ENCODE measurements around the gene BMP7. TPM values are rescaled to one million over a fixed set of nuclear protein-coding genes. Genes with fewer than 3 reads are reported as not detected.

BMP7 gene
- 1 to 10 TPM in 4 of 9 donors, under 1 TPM in 2, not detected in 3; 0.74 to 6.7 (median 2.2) TPM for total RNA-seq
- polyA plus RNA-seq: 1 to 10 TPM; 1.2 to 6.2 (median 2.2) TPM
- long read RNA-seq, donor 1: 0 reads
- long read RNA-seq, donor 2: 0 reads
- long read RNA-seq, donor 3: 0 reads
- long read RNA-seq, donor 4: 0 reads
- long read RNA-seq, donor 5: 0 reads
- long read RNA-seq, donor 6, full-length matches to known transcripts: 1 of 2 reads
- long read RNA-seq, donor 6, partial matches to known transcripts: 0 of 2 reads
- long read RNA-seq, donor 6, other reads (novel, unspliced or antisense): 1 of 2 reads
- long read RNA-seq, donor 7: 0 reads
- long read RNA-seq, donor 8: 0 reads
- long read RNA-seq, donor 9: 0 reads
- long read RNA-seq, donor 10: 0 reads

DNA sequence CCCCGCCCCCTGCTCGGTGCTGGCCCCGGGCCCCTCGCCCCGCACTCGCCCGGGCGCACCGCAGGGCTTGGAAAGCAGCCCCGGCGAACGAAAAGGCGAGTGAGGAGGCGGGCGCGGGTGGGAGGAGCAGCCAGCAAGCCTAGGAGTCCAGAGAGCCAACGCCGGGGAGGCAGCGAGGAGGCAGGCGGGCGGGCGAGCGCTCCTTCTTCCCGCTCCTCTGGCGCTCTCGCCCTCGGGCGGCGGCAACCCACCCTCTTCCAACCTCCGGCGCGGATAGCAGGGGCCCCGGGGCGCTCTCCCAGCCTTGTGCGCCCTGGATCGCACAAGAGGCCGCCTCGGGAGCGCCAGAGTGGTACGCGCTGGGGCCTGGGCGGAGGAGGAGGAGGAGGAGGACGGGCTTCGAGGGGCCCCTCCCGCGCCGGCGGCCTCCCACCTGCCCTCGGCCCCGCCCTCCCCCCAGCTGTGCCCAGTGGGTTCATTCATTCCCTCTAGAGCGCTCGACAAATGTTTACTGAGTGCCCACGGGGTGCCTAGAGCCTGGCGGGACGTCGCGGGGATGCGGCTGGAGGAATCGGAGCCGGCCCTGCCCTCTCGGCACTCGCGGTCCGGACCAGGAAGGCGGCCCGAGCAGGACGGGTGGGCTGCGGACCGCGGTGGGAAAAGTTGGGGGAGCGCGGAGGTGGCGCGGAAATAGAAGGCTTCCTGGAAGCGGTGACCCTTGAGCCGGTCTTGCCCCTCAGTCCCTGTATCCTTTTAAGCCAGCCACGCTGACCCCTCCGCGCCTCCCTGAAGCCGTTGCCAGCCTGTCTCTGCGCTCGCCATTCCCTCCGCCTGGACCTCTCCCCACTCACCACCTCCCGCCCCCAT lies at the start of gene BMP7:
TSS of gene BMP7 (minus strand) at position 351 of the 867 bp plus-strand sequence. CDS start 519 bp downstream, outside the sequence.
- intact Hi-C loops (cut with DNase I): no loop called here
- Histone ChIP-seq H3K4me3 (no peak within 1 kb of the TSS), H3K9me3 (replicated peaks in 1 of 3) (no peaks in the 10 kb centered on the region), H3K4me1 (replicated peaks in 1 of 2) (no peaks in the 10 kb centered on the region), H3K27me3 (peaks cover 56% of the 10 kb centered on the region), H3K27ac (no peak within 1 kb of the TSS), H3K36me3 (replicated peaks in 1 of 2) (no peaks in the 10 kb centered on the region)
- WGBS, 4 donors: 1 to 12% (median 1%) methylated on average over 15 to 84 of the region's 84 CpGs
- DNase-seq: no peak
- no peak for TF ChIP-seq POLR2A (IDR thresholded peaks at IDR 0.05)
- TF ChIP-seq CTCF (IDR thresholded peaks at IDR 0.05): no peak

GRCh38 chr20:57315976-57316480 lies 49.6 kb upstream of the BMP7 start:
- WGBS, 4 donors: 83 to 84% (median 83%) methylated on average over 8 of the region's 8 CpGs

GRCh38 chr20:57315083-57315975 lies 48.9 kb upstream of the BMP7 start:
- no peak for DNase-seq
- Histone ChIP-seq H3K4me3 (no peak overlapping the region), H3K27me3 (peaks cover 6% of the 10 kb centered on the region), H3K36me3 (replicated peaks in 1 of 2) (no peaks in the 10 kb centered on the region), H3K4me1 (replicated peaks in 1 of 2) (no peaks in the 10 kb centered on the region), H3K9me3 (replicated peaks in 1 of 3) (no peaks in the 10 kb centered on the region), H3K27ac (no peak overlapping the region)
- intact Hi-C loops (cut with DNase I): no loop called here
- TF ChIP-seq POLR2A (IDR thresholded peaks at IDR 0.05): no peak
- TF ChIP-seq CTCF (IDR thresholded peaks at IDR 0.05): no peak
- 70 to 79% (median 76%) methylated on average over 8 of the region's 8 CpGs for WGBS, 4 donors

More at GRCh38 chr20:57315976-57316480, 49.6 kb upstream of the BMP7 start:
- H3K4me1 ChIP-seq (replicated peaks in 1 of 2): no peaks in the 10 kb centered on the region
- H3K4me3 ChIP-seq: no peak overlapping the region
- H3K27me3 ChIP-seq: peaks cover 3% of the 10 kb centered on the region
- H3K36me3 ChIP-seq (replicated peaks in 1 of 2): no peaks in the 10 kb centered on the region
- DNase-seq: no peak
- H3K9me3 ChIP-seq (replicated peaks in 1 of 3): no peaks in the 10 kb centered on the region
- TF ChIP-seq CTCF (IDR thresholded peaks at IDR 0.05): no peak
- TF ChIP-seq POLR2A (IDR thresholded peaks at IDR 0.05): no peak
- intact Hi-C loops (cut with DNase I): no loop called here
- H3K27ac ChIP-seq: no peak overlapping the region

All from adrenal gland (tissue), 19 donors.